ENCODE measurements around the gene ZNF57. TPM values are rescaled to one million over a fixed set of nuclear protein-coding genes. Genes with fewer than 3 reads are reported as not detected.

Gene ZNF57
- total RNA-seq, 4 donors from 2014 or later, result 1.2 to 22.1 (median 14.1) TPM

GRCh38 chr19:2917275-2918184 lies 16.8 kb downstream of the ZNF57 start:
- 86 to 90% methylated on average over 15 to 16 of the region's 16 CpGs for WGBS, 2 donors (ENCODE audit: low coverage in 1 of 2)
- Histone ChIP-seq H3K4me1 (no peaks in the 10 kb centered on the region), H3K36me3 (peaks cover 0 to 52% (median 21%) of the 10 kb centered on the region in 4 donors), H3K4me3 (no peak overlapping the region), H3K9me3 (peaks cover 6 to 10% of the 10 kb centered on the region in 2 donors), H3K27me3 (no peaks in the 10 kb centered on the region), H3K27ac (no peak overlapping the region)
- in situ Hi-C loops (cut with MboI; ENCODE audit: low pct_ligation_motif_present in 1 of 4, low pct_unique_long_range_greater_than_20kb in 1 of 4, low sequenced_read_pairs in 3 of 4), result no loop called here
- intact Hi-C loops (cut with DNase I; ENCODE audit: low total_unique reads), result no loop called here
- TF ChIP-seq EP300 (IDR thresholded peaks at IDR 0.05; ENCODE audit: low read depth) (no peak), POLR2A (IDR thresholded peaks at IDR 0.05) (no peak), POLR2AphosphoS5 (IDR thresholded peaks at IDR 0.05) (no peak)
- TF ChIP-seq, protein P1, sequence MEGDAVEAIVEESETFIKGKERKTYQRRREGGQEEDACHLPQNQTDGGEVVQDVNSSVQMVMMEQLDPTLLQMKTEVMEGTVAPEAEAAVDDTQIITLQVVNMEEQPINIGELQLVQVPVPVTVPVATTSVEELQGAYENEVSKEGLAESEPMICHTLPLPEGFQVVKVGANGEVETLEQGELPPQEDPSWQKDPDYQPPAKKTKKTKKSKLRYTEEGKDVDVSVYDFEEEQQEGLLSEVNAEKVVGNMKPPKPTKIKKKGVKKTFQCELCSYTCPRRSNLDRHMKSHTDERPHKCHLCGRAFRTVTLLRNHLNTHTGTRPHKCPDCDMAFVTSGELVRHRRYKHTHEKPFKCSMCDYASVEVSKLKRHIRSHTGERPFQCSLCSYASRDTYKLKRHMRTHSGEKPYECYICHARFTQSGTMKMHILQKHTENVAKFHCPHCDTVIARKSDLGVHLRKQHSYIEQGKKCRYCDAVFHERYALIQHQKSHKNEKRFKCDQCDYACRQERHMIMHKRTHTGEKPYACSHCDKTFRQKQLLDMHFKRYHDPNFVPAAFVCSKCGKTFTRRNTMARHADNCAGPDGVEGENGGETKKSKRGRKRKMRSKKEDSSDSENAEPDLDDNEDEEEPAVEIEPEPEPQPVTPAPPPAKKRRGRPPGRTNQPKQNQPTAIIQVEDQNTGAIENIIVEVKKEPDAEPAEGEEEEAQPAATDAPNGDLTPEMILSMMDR (IDR thresholded peaks at IDR 0.05), result no peak
- no peak for DNase-seq

GRCh38 chr19:2922987-2923386 lies 22.3 kb downstream of the ZNF57 start:
- WGBS, 2 donors (ENCODE audit: low coverage in 1 of 2), result 53 to 67% methylated on average over 1 to 5 of the region's 5 CpGs
- DNase-seq, result no peak

GRCh38 chr19:2923510-2923909 lies 22.8 kb downstream of the ZNF57 start:
- WGBS, 2 donors (ENCODE audit: low coverage in 1 of 2), result 30% methylated on average over 4 of the region's 4 CpGs; no CpG with 5 or more reads in 1 of the 2 donors
- no peaks in the 10 kb centered on the region for H3K9me3 ChIP-seq
- intact Hi-C loops (cut with DNase I; ENCODE audit: low total_unique reads) (no loop called here), in situ Hi-C loops (cut with MboI; ENCODE audit: low pct_ligation_motif_present in 1 of 4, low pct_unique_long_range_greater_than_20kb in 1 of 4, low sequenced_read_pairs in 3 of 4) (no loop called here)
- no peaks in the 10 kb centered on the region for H3K27me3 ChIP-seq
- peak overlapping the region in 3 of 4 donors; percentile 9 to 33 (median 26) for H3K27ac ChIP-seq
- H3K4me1 ChIP-seq, result peaks cover 0 to 14% (median 10%) of the 10 kb centered on the region in 4 donors
- peaks cover 0 to 9% (median 3%) of the 10 kb centered on the region in 4 donors for H3K36me3 ChIP-seq
- no peak overlapping the region for H3K4me3 ChIP-seq
- no peak for DNase-seq
- no peak for TF ChIP-seq POLR2A (IDR thresholded peaks at IDR 0.05)
- peak in 2 of 3 donors; percentile 15 to 17 for TF ChIP-seq POLR2AphosphoS5 (IDR thresholded peaks at IDR 0.05)
- peak; percentile 16 for TF ChIP-seq EP300 (IDR thresholded peaks at IDR 0.05; ENCODE audit: low read depth)
- TF ChIP-seq, protein P1 (IDR thresholded peaks at IDR 0.05), result no peak

More at GRCh38 chr19:2922987-2923386, 22.3 kb downstream of the ZNF57 start:
- in situ Hi-C loops (cut with MboI; ENCODE audit: low pct_ligation_motif_present in 1 of 4, low pct_unique_long_range_greater_than_20kb in 1 of 4, low sequenced_read_pairs in 3 of 4) (no loop called here), intact Hi-C loops (cut with DNase I; ENCODE audit: low total_unique reads) (no loop called here)
- H3K4me3 ChIP-seq, result no peak overlapping the region
- no peaks in the 10 kb centered on the region for H3K9me3 ChIP-seq
- H3K27me3 ChIP-seq, result no peaks in the 10 kb centered on the region
- TF ChIP-seq, protein P1 (IDR thresholded peaks at IDR 0.05), result peak in 1 of 5 experiments; percentile 27
- TF ChIP-seq POLR2AphosphoS5 (IDR thresholded peaks at IDR 0.05) (no peak), EP300 (IDR thresholded peaks at IDR 0.05; ENCODE audit: low read depth) (no peak)
- H3K36me3 ChIP-seq, result peaks cover 0 to 14% (median 4%) of the 10 kb centered on the region in 4 donors
- peak overlapping the region in 3 of 4 donors; percentile 9 to 33 (median 26) for H3K27ac ChIP-seq
- H3K4me1 ChIP-seq, result peaks cover 0 to 14% (median 10%) of the 10 kb centered on the region in 4 donors

DNA sequence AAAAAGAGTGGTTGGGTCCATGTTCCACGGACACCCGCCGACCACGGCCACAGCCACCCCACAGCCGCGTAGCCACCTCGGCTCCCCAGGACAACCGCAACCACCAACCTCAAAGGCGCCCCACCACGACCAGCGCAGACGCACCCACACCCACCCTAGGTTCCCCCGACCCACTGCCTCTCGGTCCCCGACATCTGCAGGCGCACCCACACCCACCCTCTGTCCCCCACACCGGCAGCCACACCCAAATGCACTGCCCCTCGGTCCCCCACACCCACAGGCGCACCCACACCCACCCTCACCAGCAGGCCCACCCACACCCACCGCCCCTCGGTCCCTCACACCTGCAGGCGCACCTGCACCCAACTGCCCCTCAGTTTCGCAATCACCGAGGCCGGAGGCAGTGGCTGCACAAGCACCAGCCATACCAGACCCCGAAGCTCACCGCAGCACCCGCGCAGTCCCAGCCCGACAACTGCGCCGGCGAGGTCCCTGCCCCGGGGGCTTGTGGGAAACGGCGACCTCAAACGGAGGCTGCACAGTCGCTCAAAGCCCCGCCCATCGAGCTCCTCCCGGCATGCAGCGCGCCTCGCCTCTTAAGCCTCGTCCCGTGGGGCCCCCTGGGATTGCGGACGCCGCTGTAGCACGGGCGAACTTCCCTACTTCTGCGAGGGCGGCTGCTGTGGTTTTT lies 25.8 kb downstream of the ZNF57 start:
- in situ Hi-C loops (cut with MboI; ENCODE audit: low pct_ligation_motif_present in 1 of 4, low pct_unique_long_range_greater_than_20kb in 1 of 4, low sequenced_read_pairs in 3 of 4) (no loop called here), intact Hi-C loops (cut with DNase I; ENCODE audit: low total_unique reads) (no loop called here)
- 94% methylated on average over 44 of the region's 53 CpGs; no CpG with 5 or more reads in 1 of the 2 donors for WGBS, 2 donors (ENCODE audit: low coverage in 1 of 2)
- Histone ChIP-seq H3K36me3 (no peaks in the 10 kb centered on the region), H3K4me3 (no peak overlapping the region), H3K9me3 (no peaks in the 10 kb centered on the region), H3K27me3 (no peaks in the 10 kb centered on the region), H3K27ac (no peak overlapping the region), H3K4me1 (peaks cover 0 to 14% (median 10%) of the 10 kb centered on the region in 4 donors)
- TF ChIP-seq POLR2A (IDR thresholded peaks at IDR 0.05), result no peak
- TF ChIP-seq, protein P1 (IDR thresholded peaks at IDR 0.05), result no peak
- no peak for TF ChIP-seq POLR2AphosphoS5 (IDR thresholded peaks at IDR 0.05)
- no peak for TF ChIP-seq EP300 (IDR thresholded peaks at IDR 0.05; ENCODE audit: low read depth)
- DNase-seq, result no peak
